Neuronal stem cell (in vitro differentiated cells): ENCODE data around the gene FAM53A.

ENCODE experiments used
- DNase-seq: peaks from one replicate; pipeline ENCODE4 v3.0.0-alpha.2; 2013; ENCODE audit warnings: low spot score
- H2AFZ ChIP-seq: one replicate; pipeline ENCODE4 v1.6.1; 2013; ENCODE audit warnings: mild to moderate bottlenecking, low read length, inconsistent platforms
- H2AK5ac ChIP-seq: 2 replicates; pipeline ENCODE4 v1.6.1; 2013; ENCODE audit warnings: low read depth, mild to moderate bottlenecking, inconsistent platforms, low read length, moderate library complexity, mixed read lengths
- H2BK120ac ChIP-seq: 2 replicates; pipeline ENCODE4 v1.6.1; 2013; ENCODE audit warnings: low read depth, mild to moderate bottlenecking, inconsistent platforms, low read length, moderate library complexity, mixed read lengths
- H2BK12ac ChIP-seq: one replicate; pipeline ENCODE4 v1.6.1; 2013; ENCODE audit warnings: low read length, inconsistent platforms
- H2BK15ac ChIP-seq: 2 replicates; pipeline ENCODE4 v1.6.1; 2013; ENCODE audit warnings: mild to moderate bottlenecking, low read length, inconsistent platforms, mixed read lengths
- H2BK5ac ChIP-seq: one replicate; pipeline ENCODE4 v1.6.1; 2013; ENCODE audit warnings: inconsistent platforms, mild to moderate bottlenecking, low read length, moderate library complexity
- H3K14ac ChIP-seq: one replicate; pipeline ENCODE4 v1.6.1; 2013; ENCODE audit warnings: low read length, inconsistent platforms
- H3K18ac ChIP-seq: 2 replicates; pipeline ENCODE4 v1.6.1; 2013; ENCODE audit warnings: low read length, inconsistent platforms
- H3K23ac ChIP-seq: 2 replicates; pipeline ENCODE4 v1.6.1; 2013; ENCODE audit warnings: low read depth, mild to moderate bottlenecking, mixed read lengths, low read length, inconsistent platforms; ENCODE audit not compliant: poor library complexity
- H3K27ac ChIP-seq: replicated peaks from 3 replicates; pipeline ENCODE4 v1.5.1; 2013; ENCODE audit warnings: low read length, inconsistent platforms
- H3K27me3 ChIP-seq, 3 experiments: 2 replicates each; pipeline ENCODE4 v1.6.1; 2013; ENCODE audit warnings: low read length in 3 of 3, mild to moderate bottlenecking in 2 of 3, inconsistent platforms in 1 of 3, low read depth in 1 of 3, mixed read lengths in 1 of 3, moderate library complexity in 1 of 3; ENCODE audit not compliant: control insufficient read depth in 3 of 3, insufficient read depth in 3 of 3
- H3K36me3 ChIP-seq, 2 donors: replicated peaks in 1 of 2; 2 replicates each; pipeline ENCODE4 v1.6.1; 2013; ENCODE audit warnings: low read length in 2 of 2; ENCODE audit not compliant: control insufficient read depth in 2 of 2, insufficient read depth in 2 of 2
- H3K4ac ChIP-seq: 2 replicates; pipeline ENCODE4 v1.6.1; 2013; ENCODE audit warnings: inconsistent platforms, mild to moderate bottlenecking, low read length, moderate library complexity
- H3K4me1 ChIP-seq, 2 donors: 1 replicate in 1 of 2; 2 replicates in 1 of 2; pipeline ENCODE4 v1.6.1; 2013; ENCODE audit warnings: low read length in 2 of 2, low read depth in 1 of 2; ENCODE audit not compliant: control insufficient read depth in 2 of 2, insufficient read depth in 1 of 2
- H3K4me2 ChIP-seq: one replicate; pipeline ENCODE4 v1.6.1; 2013; ENCODE audit warnings: mild to moderate bottlenecking, low read length, inconsistent platforms; ENCODE audit not compliant: insufficient read depth, poor library complexity, severe bottlenecking
- H3K4me3 ChIP-seq, 2 donors: 2 replicates each; pipeline ENCODE4 v1.5.1; 2013; ENCODE audit warnings: low read length in 2 of 2, mild to moderate bottlenecking in 2 of 2, inconsistent platforms in 1 of 2, moderate library complexity in 1 of 2
- H3K79me1 ChIP-seq: one replicate; pipeline ENCODE4 v1.6.1; 2013; ENCODE audit warnings: low read depth, mild to moderate bottlenecking, inconsistent platforms, low read length, moderate library complexity
- H3K9ac ChIP-seq: one replicate; pipeline ENCODE4 v1.6.1; 2013; ENCODE audit warnings: mild to moderate bottlenecking, low read depth, low read length, inconsistent platforms; ENCODE audit not compliant: poor library complexity
- H3K9me3 ChIP-seq, 2 donors: replicated peaks in 1 of 2; 2 replicates each; pipeline versions ENCODE3 to v1.6.1; 2013; ENCODE audit warnings: low read length in 2 of 2, mild to moderate bottlenecking in 2 of 2, inconsistent platforms in 1 of 2, low read depth in 1 of 2, mixed read lengths in 1 of 2, moderate library complexity in 1 of 2; ENCODE audit not compliant: control insufficient read depth in 2 of 2, insufficient read depth in 1 of 2
- H4K8ac ChIP-seq: one replicate; pipeline ENCODE4 v1.6.1; 2013; ENCODE audit warnings: low read depth, mild to moderate bottlenecking, inconsistent platforms, low read length, moderate library complexity
- H4K91ac ChIP-seq: one replicate; pipeline ENCODE4 v1.6.1; 2013; ENCODE audit warnings: low read length, low read depth, mild to moderate bottlenecking, inconsistent platforms; ENCODE audit not compliant: poor library complexity
- WGBS, 2 donors: extraction: QIAGEN DNeasy Blood & Tissue Kit; methylation state at CpG; one replicate each; pipeline ENCODE4 v1.1.7; 2013; ENCODE audit warnings: missing lambda C conversion rate in 2 of 2, mixed read lengths in 1 of 2; ENCODE audit not compliant: insufficient read length in 2 of 2, insufficient replicate concordance in 1 of 2; ENCODE audit errors: extremely low coverage in 2 of 2; 5-methylcytosine and 5-hydroxymethylcytosine counted together

FAM53A gene

GRCh38 chr4:1622956-1623355 lies 61.2 kb downstream of the FAM53A start:
- DNase-seq: no peak
- WGBS, 2 donors: no CpG with 5 or more reads among the region's 17 CpGs
- H3K36me3 ChIP-seq: peaks cover 0 to 1% of the 10 kb centered on the region in 2 donors
- peak overlapping the region; percentile 85 for H3K23ac ChIP-seq
- H2BK120ac ChIP-seq: no peak overlapping the region
- H2BK5ac ChIP-seq: no peak overlapping the region
- H4K91ac ChIP-seq: no peak overlapping the region
- no peak overlapping the region for H3K4me2 ChIP-seq
- H2AFZ ChIP-seq: no peak overlapping the region
- no peak overlapping the region for H2BK15ac ChIP-seq
- peak overlapping the region; percentile 58 for H2BK12ac ChIP-seq
- H3K9me3 ChIP-seq: peaks cover 3 to 9% of the 10 kb centered on the region in 2 donors
- H3K14ac ChIP-seq: peak overlapping the region; percentile 56
- H3K4me3 ChIP-seq: peak overlapping the region in 1 of 2 donors; percentile 12
- no peak overlapping the region for H3K27ac ChIP-seq
- H3K4me1 ChIP-seq: no peaks in the 10 kb centered on the region
- H3K4ac ChIP-seq: no peak overlapping the region
- H4K8ac ChIP-seq: peak overlapping the region; percentile 17
- no peak overlapping the region for H3K9ac ChIP-seq
- peak overlapping the region; percentile 81 for H2AK5ac ChIP-seq
- H3K18ac ChIP-seq: peak overlapping the region; percentile 28
- H3K79me1 ChIP-seq: peaks cover 3% of the 10 kb centered on the region
- no peaks in the 10 kb centered on the region for H3K27me3 ChIP-seq

- WGBS, 2 donors: no CpG with 5 or more reads among the region's 11 CpGs
- H3K79me1 ChIP-seq: peaks cover 3% of the 10 kb centered on the region
- no peak overlapping the region for H3K4me3 ChIP-seq
- H3K9me3 ChIP-seq: peaks cover 8 to 9% of the 10 kb centered on the region in 2 donors
- no peak overlapping the region for H4K8ac ChIP-seq
- no peak overlapping the region for H3K9ac ChIP-seq
- H2AFZ ChIP-seq: no peak overlapping the region
- DNase-seq: no peak
- H3K4me1 ChIP-seq: no peaks in the 10 kb centered on the region
- H3K23ac ChIP-seq: no peak overlapping the region
- peak overlapping the region; percentile 38 for H3K18ac ChIP-seq
- H2BK120ac ChIP-seq: no peak overlapping the region
- peak overlapping the region; percentile 38 for H3K14ac ChIP-seq
- H2BK15ac ChIP-seq: no peak overlapping the region
- H2BK12ac ChIP-seq: no peak overlapping the region
- peak overlapping the region; percentile 18 for H3K4me2 ChIP-seq
- H2AK5ac ChIP-seq: peak overlapping the region; percentile 79
- no peak overlapping the region for H2BK5ac ChIP-seq
- no peak overlapping the region for H4K91ac ChIP-seq
- H3K27me3 ChIP-seq: no peaks in the 10 kb centered on the region
- H3K36me3 ChIP-seq: peaks cover 0 to 1% of the 10 kb centered on the region in 2 donors
- H3K27ac ChIP-seq: no peak overlapping the region
- no peak overlapping the region for H3K4ac ChIP-seq
These were observed 61.9 kb downstream of the FAM53A start for GRCh38 chr4:1622238-1622637.

GRCh38 chr4:1621526-1621925 lies 62.6 kb downstream of the FAM53A start:
- Histone ChIP-seq H3K9me3 (peaks cover 8 to 9% of the 10 kb centered on the region in 2 donors), H2BK120ac (no peak overlapping the region), H3K27ac (no peak overlapping the region), H3K36me3 (peaks cover 0 to 1% of the 10 kb centered on the region in 2 donors), H4K91ac (no peak overlapping the region), H3K79me1 (peaks cover 3% of the 10 kb centered on the region), H3K9ac (no peak overlapping the region), H2AK5ac (peak overlapping the region; percentile 79), H3K14ac (no peak overlapping the region), H3K18ac (no peak overlapping the region), H4K8ac (no peak overlapping the region), H3K4me3 (no peak overlapping the region), H2BK15ac (no peak overlapping the region), H3K4ac (no peak overlapping the region), H3K4me1 (no peaks in the 10 kb centered on the region), H3K27me3 (no peaks in the 10 kb centered on the region), H2AFZ (no peak overlapping the region), H3K23ac (no peak overlapping the region), H3K4me2 (no peak overlapping the region), H2BK12ac (peak overlapping the region; percentile 84), H2BK5ac (no peak overlapping the region)
- no CpG with 5 or more reads among the region's 10 CpGs for WGBS, 2 donors
- DNase-seq: no peak

- no peak overlapping the region for H3K4me3 ChIP-seq
- H3K36me3 ChIP-seq: peaks cover 0 to 1% of the 10 kb centered on the region in 2 donors
- H3K27ac ChIP-seq: no peak overlapping the region
- H3K4me1 ChIP-seq: no peaks in the 10 kb centered on the region
- no CpG with 5 or more reads among the region's 25 CpGs for WGBS, 2 donors
- no peak overlapping the region for H3K18ac ChIP-seq
- H2BK120ac ChIP-seq: no peak overlapping the region
- no peak overlapping the region for H4K8ac ChIP-seq
- H3K9me3 ChIP-seq: peaks cover 5 to 9% of the 10 kb centered on the region in 2 donors
- peak overlapping the region; percentile 70 for H2AK5ac ChIP-seq
- H2BK12ac ChIP-seq: no peak overlapping the region
- H3K4me2 ChIP-seq: no peak overlapping the region
- no peak overlapping the region for H2AFZ ChIP-seq
- no peak overlapping the region for H2BK5ac ChIP-seq
- no peak for DNase-seq
- no peak overlapping the region for H4K91ac ChIP-seq
- H3K23ac ChIP-seq: peak overlapping the region; percentile 17
- H3K79me1 ChIP-seq: peaks cover 6% of the 10 kb centered on the region
- peak overlapping the region; percentile 98 for H3K14ac ChIP-seq
- H3K9ac ChIP-seq: no peak overlapping the region
- no peak overlapping the region for H3K4ac ChIP-seq
- H3K27me3 ChIP-seq: no peaks in the 10 kb centered on the region
- H2BK15ac ChIP-seq: no peak overlapping the region
These were observed 64.9 kb downstream of the FAM53A start for GRCh38 chr4:1619151-1619672.
